A549 treated with AZD9567 at 1 μM for 4 hours (cell line): ENCODE measurements around the gene ZNF619. TPM values are rescaled to one million over a fixed set of nuclear protein-coding genes. Genes with fewer than 3 reads are reported as not detected.

Experiments used
- total RNA-seq: library from RNA; stranded (reverse); fragments of 200-300 nt; extraction: Qiagen RNA extraction; gene quantifications from 5 replicates; pipeline ENCODE4 v1.2.3, GENCODE V29; 2022; ENCODE audit not compliant: insufficient read depth

ZNF619 gene
- 1.7 to 2.1 TPM (median 1.8 TPM) in 5 replicates for total RNA-seq

GRCh38 chr3:40476478-40477470, at the start of gene ZNF619:
TSS of gene ZNF619 (plus strand) at chr3:40477122. CDS start at chr3:40477980, 858 bp downstream.

GRCh38 chr3:40456940-40457823, 19.7 kb upstream of the ZNF619 start, which contains the start of gene RPL14:
TSS of gene RPL14 (plus strand) at chr3:40457339. CDS start at chr3:40457472, 133 bp downstream.

GRCh38 chr3:40505599-40506462, 28.9 kb downstream of the ZNF619 start, which contains the start of gene ZNF620:
TSS of gene ZNF620 (plus strand) at chr3:40506039. CDS start at chr3:40506353, 314 bp downstream.

GRCh38 chr3:40524568-40525285, 47.8 kb downstream of the ZNF619 start, which contains the start of gene ZNF621:
TSS of gene ZNF621 (plus strand) at chr3:40524960. CDS start at chr3:40525841, 881 bp downstream.

Other genes starting within 250 kb of the ZNF619 start
- 39.4 to 62.3 TPM (median 60.3 TPM) in 5 replicates for gene EIF1B, start 167.4 kb upstream of the ZNF619 start, total RNA-seq
- gene ENTPD3, start 89.9 kb upstream of the ZNF619 start, total RNA-seq = 0.08 TPM in 1 of 5 replicates, not detected in the others
- gene RPL14, start 19.8 kb upstream of the ZNF619 start, total RNA-seq = 725 to 793 TPM (median 762 TPM) in 5 replicates
- 1.6 to 3.6 TPM (median 1.8 TPM) in 5 replicates for gene ZNF620, start 28.9 kb downstream of the ZNF619 start, total RNA-seq
- 5.2 to 7.0 TPM (median 6.3 TPM) in 5 replicates for gene ZNF621, start 47.8 kb downstream of the ZNF619 start, total RNA-seq